ENCODE results near the gene SUGCT.

Gene SUGCT

GRCh38 chr7:40288827-40289226 is 154.0 kb downstream of the SUGCT start:
- H3K27ac ChIP-seq = no peak overlapping the region
- TF ChIP-seq ZFX (IDR thresholded peaks at IDR 0.05) = no peak
- no peak for TF ChIP-seq CTCF (conservative IDR thresholded peaks at IDR 0.05)

GRCh38 chr7:40297741-40298311 is 163.0 kb downstream of the SUGCT start:
- H3K27ac ChIP-seq = no peak overlapping the region
- TF ChIP-seq ZFX (IDR thresholded peaks at IDR 0.05) = no peak
- no peak for TF ChIP-seq CTCF (conservative IDR thresholded peaks at IDR 0.05)

GRCh38 chr7:40298421-40298820 is 163.6 kb downstream of the SUGCT start:
- no peak for TF ChIP-seq ZFX (IDR thresholded peaks at IDR 0.05)
- no peak for TF ChIP-seq CTCF (conservative IDR thresholded peaks at IDR 0.05)
- H3K27ac ChIP-seq = no peak overlapping the region

- TF ChIP-seq ZFX (IDR thresholded peaks at IDR 0.05) = no peak
- H3K27ac ChIP-seq = no peak overlapping the region
Observed at GRCh38 chr7:40299097-40299496, 164.3 kb downstream of the SUGCT start.

- TF ChIP-seq CTCF (conservative IDR thresholded peaks at IDR 0.05) = no peak
- TF ChIP-seq ZFX (IDR thresholded peaks at IDR 0.05) = no peak
Observed at GRCh38 chr7:40300146-40300670, 165.4 kb downstream of the SUGCT start.

GRCh38 chr7:40301486-40302068 is 166.8 kb downstream of the SUGCT start:
- no peak for TF ChIP-seq CTCF (conservative IDR thresholded peaks at IDR 0.05)
- TF ChIP-seq ZFX (IDR thresholded peaks at IDR 0.05) = no peak
- H3K27ac ChIP-seq = no peak overlapping the region

More at GRCh38 chr7:40300146-40300670, 165.4 kb downstream of the SUGCT start:
- H3K27ac ChIP-seq = no peak overlapping the region

GRCh38 chr7:40303996-40304395 is 169.2 kb downstream of the SUGCT start:
- no peak for TF ChIP-seq CTCF (conservative IDR thresholded peaks at IDR 0.05)
- TF ChIP-seq ZFX (IDR thresholded peaks at IDR 0.05) = no peak

GRCh38 chr7:40305229-40305628 is 170.4 kb downstream of the SUGCT start:
- no peak overlapping the region for H3K27ac ChIP-seq
- TF ChIP-seq ZFX (IDR thresholded peaks at IDR 0.05) = no peak
- no peak for TF ChIP-seq CTCF (conservative IDR thresholded peaks at IDR 0.05)

More at GRCh38 chr7:40303996-40304395, 169.2 kb downstream of the SUGCT start:
- H3K27ac ChIP-seq = no peak overlapping the region

Data from C4-2B (cell line).